Activated CD4-positive, alpha-beta memory T cell treated with anti-CD3 and anti-CD28 coated beads, Interleukin-2, amount 10 ng/mL, durations not matched to agents 7 days and 5 days (primary cell): Measurements from ENCODE around the gene SLC1A5. TPM values are rescaled to one million over a fixed set of nuclear protein-coding genes. Genes with fewer than 3 reads are reported as not detected.

Source experiments
- CTCF ChIA-PET: fragments of 350-600 bp; sonication (Branson Sonifier 250); formaldehyde crosslinking; loops from one replicate; lab custom pipeline; 2021; ENCODE audit warnings: antibody characterized with exemption, inconsistent platforms; lab: Charles Lee
- POLR2A ChIA-PET: fragments of 350-600 bp; sonication (Branson Sonifier 250); formaldehyde crosslinking; loops from one replicate; lab custom pipeline; 2021; ENCODE audit warnings: antibody characterized with exemption; lab: Charles Lee
- DNase-seq: peaks from one replicate; pipeline ENCODE4 v3.0.0-alpha.2; 2020
- H3K27ac Mint-ChIP-seq: one replicate; pipeline ENCODE4 v1.8.0; 2021; ENCODE audit warnings: mild to moderate bottlenecking, mixed read lengths
- H3K27me3 Mint-ChIP-seq: one replicate; pipeline ENCODE4 v1.8.0; 2021; ENCODE audit warnings: mixed read lengths
- H3K36me3 Mint-ChIP-seq: one replicate; pipeline ENCODE4 v1.8.0; 2021; ENCODE audit warnings: low read depth, mixed read lengths
- H3K4me1 Mint-ChIP-seq: one replicate; pipeline ENCODE4 v1.8.0; 2021; ENCODE audit warnings: mixed read lengths
- H3K4me3 Mint-ChIP-seq: one replicate; pipeline ENCODE4 v1.8.0; 2021; ENCODE audit warnings: mild to moderate bottlenecking, mixed read lengths
- H3K9me3 Mint-ChIP-seq: one replicate; pipeline ENCODE4 v1.8.0; 2021; ENCODE audit warnings: mixed read lengths
- total RNA-seq, 2 experiments: library from RNA; stranded (reverse); gene quantifications; one replicate each; pipeline ENCODE4 v1.2.3, GENCODE V29; 2021

The SLC1A5 gene
- total RNA-seq, 2 experiments from 2014 or later, result 200 to 208 TPM

DNA sequence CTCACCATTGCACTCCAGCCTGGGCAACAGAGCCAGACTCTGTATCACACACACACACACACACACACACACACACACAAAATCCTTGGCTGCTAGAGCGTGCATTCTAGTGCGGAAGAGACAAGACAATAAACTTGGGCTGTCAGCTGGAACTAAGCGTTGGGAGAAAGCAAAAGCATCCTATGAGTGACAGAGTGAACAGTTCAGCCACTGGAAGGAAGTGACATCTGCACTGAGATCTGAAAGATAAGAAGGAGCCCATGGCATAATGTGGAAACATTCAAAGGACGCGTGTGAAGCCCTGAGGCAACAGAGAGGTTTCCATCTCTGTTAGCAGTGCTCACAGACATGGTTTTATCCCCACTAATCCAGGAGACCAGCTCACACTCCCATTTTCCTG is 3.5 kb upstream of the SLC1A5 start:
- POLR2A ChIA-PET, result interaction anchor here (0.8 to 1.4 kb wide), 3 partner anchors 13 to 35 kb away, joined by 3 to 4 read pairs (median 3); no protein-coding TSS in a partner anchor
- CTCF ChIA-PET, result interaction anchor here (1.8 kb wide), 1 partner anchor 49 kb away, joined by 6 read pairs; no protein-coding TSS in a partner anchor
- H3K36me3 Mint-ChIP-seq, result peaks cover 9% of the 10 kb centered on the region

DNA sequence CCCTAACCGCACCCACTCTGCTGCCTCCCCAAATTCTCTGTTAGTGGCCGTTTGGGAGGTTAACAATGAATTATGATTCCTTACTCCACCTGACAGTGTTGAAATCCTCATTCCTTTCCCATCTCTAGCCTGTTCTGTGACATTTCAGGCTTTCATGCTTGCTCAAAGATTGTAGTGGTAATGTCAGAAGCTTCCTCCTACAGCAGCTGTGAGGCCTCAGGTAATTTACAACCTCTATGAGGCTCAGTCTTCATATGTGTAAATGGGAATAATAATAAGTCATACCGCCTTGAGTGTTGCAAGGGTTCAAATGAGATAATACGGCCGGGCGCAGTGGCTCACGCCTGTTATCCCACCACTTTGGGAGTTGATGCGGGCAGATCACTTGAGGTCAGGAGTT is 977 bp upstream of the SLC1A5 start:
- Mint-ChIP-seq H3K4me1 (peaks cover 53% of the 10 kb centered on the region), H3K36me3 (peaks cover 34% of the 10 kb centered on the region), H3K9me3 (no peaks in the 10 kb centered on the region), H3K27me3 (peaks cover 4% of the 10 kb centered on the region), H3K27ac (no peak overlapping the region), H3K4me3 (no peak overlapping the region)
- ChIA-PET POLR2A (interaction anchor here (0.7 to 3.8 kb wide), 14 partner anchors 9 to 324 kb away, joined by 3 to 25 read pairs (median 6); partner anchors contain the start of genes AP2S1, CALM3, FKRP and ZC3H4), CTCF (interaction anchor here (0.9 to 2.9 kb wide), 5 partner anchors 23 to 51 kb away, joined by 3 to 15 read pairs (median 7); no protein-coding TSS in a partner anchor)
- DNase-seq, result no peak

More for the DNA sequence above, 3.5 kb upstream of the SLC1A5 start:
- Mint-ChIP-seq H3K4me3 (peak overlapping the region; percentile 3), H3K9me3 (no peaks in the 10 kb centered on the region), H3K27ac (peak overlapping the region; percentile 74), H3K27me3 (peaks cover 9% of the 10 kb centered on the region), H3K4me1 (peaks cover 40% of the 10 kb centered on the region)
- peak; percentile 59 for DNase-seq

DNA sequence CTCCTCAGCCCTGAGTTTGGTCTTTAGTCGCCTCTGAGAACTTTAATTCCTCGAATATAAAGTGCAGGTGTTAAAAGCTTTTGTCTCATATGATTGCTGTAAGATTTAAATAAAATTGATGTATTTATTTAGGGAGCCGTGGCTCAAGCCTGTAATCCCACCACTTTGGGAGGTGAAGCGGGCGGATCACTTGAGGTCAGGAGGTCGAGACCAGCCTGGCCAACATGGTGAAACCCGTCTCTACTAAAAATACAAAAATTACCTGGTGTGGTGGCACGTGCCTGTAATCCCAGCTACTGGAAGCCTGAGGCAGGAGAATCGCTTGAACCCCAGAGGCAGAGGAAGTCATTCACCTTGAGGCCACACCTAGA is 559 bp upstream of the SLC1A5 start:
- H3K9me3 Mint-ChIP-seq, result no peaks in the 10 kb centered on the region
- DNase-seq, result no peak
- H3K4me1 Mint-ChIP-seq, result peaks cover 57% of the 10 kb centered on the region
- peak overlapping the region; percentile 98 for H3K27ac Mint-ChIP-seq
- H3K27me3 Mint-ChIP-seq, result peaks cover 4% of the 10 kb centered on the region
- ChIA-PET CTCF (interaction anchor here (1.7 to 2.9 kb wide), 4 partner anchors 22 to 52 kb away, joined by 7 to 15 read pairs (median 8); no protein-coding TSS in a partner anchor), POLR2A (interaction anchor here (0.6 to 3.8 kb wide), 25 partner anchors 9 to 871 kb away, joined by 3 to 25 read pairs (median 4); partner anchors contain the start of genes AP2S1, CALM3, FKRP and SAE1)
- H3K36me3 Mint-ChIP-seq, result peaks cover 38% of the 10 kb centered on the region
- peak overlapping the region; percentile 98 for H3K4me3 Mint-ChIP-seq

DNA sequence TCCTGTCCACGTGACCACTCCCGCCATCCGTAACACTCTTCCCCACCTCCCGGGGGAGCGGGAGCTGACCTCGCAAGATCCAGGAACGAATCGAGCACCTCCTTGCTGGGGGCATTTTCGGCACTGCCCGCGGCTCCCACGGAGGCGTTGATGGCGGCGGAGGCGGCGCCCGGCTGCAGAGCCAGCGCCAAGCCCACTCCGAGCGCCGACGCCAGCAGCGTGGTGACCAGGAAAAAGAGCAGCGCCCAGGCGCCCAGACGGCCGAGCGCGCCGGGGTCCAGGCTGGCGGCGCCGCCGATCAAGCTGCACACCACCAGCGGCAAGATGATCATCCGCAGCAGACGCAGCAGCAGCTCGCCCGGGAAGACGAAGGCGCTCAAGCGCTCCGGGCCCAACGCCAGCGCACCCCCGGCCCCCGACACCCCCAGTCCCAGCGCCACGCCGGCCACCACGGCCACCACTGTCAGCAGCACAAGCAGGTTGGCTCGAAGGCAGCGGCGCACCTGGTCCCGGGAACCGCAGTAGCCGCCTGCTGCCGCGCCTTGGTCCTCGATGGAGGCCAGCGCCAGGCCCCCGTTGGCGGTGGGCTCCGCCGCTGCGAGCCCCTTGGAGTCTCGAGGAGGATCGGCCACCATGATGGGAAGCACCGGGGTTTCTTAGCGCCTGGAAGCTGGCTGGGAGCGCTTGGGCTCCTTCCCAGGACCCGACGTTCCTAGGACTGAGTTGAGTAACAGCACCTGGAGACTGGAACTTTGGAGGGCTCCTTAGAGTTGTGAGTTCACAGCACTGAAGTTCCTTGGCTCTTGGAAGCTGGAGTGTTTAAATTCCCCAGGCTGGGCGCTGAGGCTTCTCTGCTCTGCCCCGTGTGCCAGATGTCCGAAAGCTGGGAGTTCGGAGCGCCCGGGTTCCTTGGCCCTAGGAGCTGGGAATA is 798 bp downstream of the SLC1A5 start:
- DNase-seq, result peak; percentile 53
- Mint-ChIP-seq H3K36me3 (peaks cover 50% of the 10 kb centered on the region), H3K27me3 (no peaks in the 10 kb centered on the region), H3K4me3 (peak overlapping the region; percentile 98), H3K27ac (peak overlapping the region; percentile 98), H3K4me1 (peaks cover 63% of the 10 kb centered on the region), H3K9me3 (no peaks in the 10 kb centered on the region)
- CTCF ChIA-PET, result interaction anchor here (1.2 to 2.9 kb wide), 5 partner anchors 17 to 53 kb away, joined by 4 to 15 read pairs (median 7); no protein-coding TSS in a partner anchor
- POLR2A ChIA-PET, result interaction anchor here (0.5 to 3.8 kb wide), 31 partner anchors 8 to 1077 kb away, joined by 3 to 25 read pairs (median 4); partner anchors contain the start of genes AP2S1, ARHGAP35, CALM3 and FKRP

DNA sequence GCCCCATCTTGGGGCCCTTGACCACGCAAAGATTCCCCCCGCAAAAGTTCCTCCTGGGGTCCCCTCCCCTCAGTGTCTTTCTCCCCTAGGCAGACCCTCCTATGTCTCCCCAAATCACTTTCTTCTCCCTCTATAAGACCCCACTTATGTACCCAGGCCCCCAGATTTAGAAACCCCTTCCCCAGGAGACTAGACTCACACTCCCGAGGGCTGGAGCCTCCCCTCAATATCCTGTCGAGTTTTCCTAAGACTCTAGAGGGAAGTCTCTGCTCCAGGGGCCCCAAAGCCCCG is 1.4 kb downstream of the SLC1A5 start:
- Mint-ChIP-seq H3K27me3 (no peaks in the 10 kb centered on the region), H3K36me3 (peaks cover 56% of the 10 kb centered on the region), H3K4me3 (peak overlapping the region; percentile 98), H3K27ac (peak overlapping the region; percentile 98), H3K9me3 (no peaks in the 10 kb centered on the region), H3K4me1 (peaks cover 63% of the 10 kb centered on the region)
- CTCF ChIA-PET, result interaction anchor here (1.2 to 2.9 kb wide), 3 partner anchors 18 to 54 kb away, joined by 4 to 15 read pairs (median 4); no protein-coding TSS in a partner anchor
- POLR2A ChIA-PET, result interaction anchor here (0.5 to 3.8 kb wide), 18 partner anchors 11 to 1076 kb away, joined by 3 to 25 read pairs (median 5); partner anchors contain the start of genes AP2S1, ARHGAP35 and CALM3
- no peak for DNase-seq

DNA sequence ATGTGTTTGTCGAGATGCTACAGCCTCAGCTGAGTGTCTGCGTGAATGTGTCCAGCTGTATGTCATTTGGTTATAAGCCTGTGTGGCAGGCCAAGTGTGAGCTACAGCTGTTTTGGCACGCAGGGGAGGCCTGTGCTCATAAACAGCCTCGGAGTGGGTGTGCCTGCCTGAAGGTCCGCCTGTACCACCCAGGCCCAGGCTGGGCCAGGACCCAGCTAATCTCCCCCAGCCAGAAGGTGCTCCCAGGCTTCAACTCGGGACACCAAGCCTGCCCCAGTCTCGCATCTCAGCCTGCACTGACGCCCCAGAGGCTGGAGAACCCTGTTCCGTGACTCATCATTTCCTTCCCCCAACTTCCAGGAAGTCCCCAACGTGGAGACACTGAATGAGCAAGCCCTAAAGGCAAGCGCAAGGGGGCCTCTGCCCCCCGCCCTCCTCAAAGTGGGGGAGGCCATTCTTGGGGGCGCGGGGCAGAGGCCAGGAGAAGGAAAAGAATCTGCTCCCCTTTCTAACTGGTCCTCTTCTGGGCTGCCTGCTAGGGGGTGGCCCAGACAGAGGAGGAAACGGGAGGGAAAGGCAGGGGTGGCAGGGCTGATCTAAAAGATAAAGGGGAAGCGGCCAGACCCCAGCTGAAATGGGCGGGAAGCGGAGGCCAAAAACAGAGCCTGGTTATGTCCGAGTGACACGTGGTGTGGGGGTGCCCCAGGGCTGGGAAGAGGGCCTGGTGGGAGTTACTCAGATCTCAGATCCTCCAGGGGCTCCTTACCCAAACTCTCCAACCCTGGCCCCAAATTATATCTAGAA is 2.0 kb downstream of the SLC1A5 start:
- Mint-ChIP-seq H3K36me3 (peaks cover 61% of the 10 kb centered on the region), H3K27me3 (no peaks in the 10 kb centered on the region), H3K4me1 (peaks cover 63% of the 10 kb centered on the region), H3K9me3 (no peaks in the 10 kb centered on the region), H3K27ac (peak overlapping the region; percentile 98), H3K4me3 (peak overlapping the region; percentile 98)
- POLR2A ChIA-PET, result interaction anchor here (0.8 to 3.8 kb wide), 23 partner anchors 10 to 372 kb away, joined by 3 to 25 read pairs (median 4); partner anchors contain the start of genes AP2S1, ARHGAP35, CALM3 and PRKD2
- DNase-seq, result peak; percentile 89
- CTCF ChIA-PET, result interaction anchor here (0.7 to 1.6 kb wide), 5 partner anchors 18 to 54 kb away, joined by 3 to 4 read pairs (median 4); no protein-coding TSS in a partner anchor

DNA sequence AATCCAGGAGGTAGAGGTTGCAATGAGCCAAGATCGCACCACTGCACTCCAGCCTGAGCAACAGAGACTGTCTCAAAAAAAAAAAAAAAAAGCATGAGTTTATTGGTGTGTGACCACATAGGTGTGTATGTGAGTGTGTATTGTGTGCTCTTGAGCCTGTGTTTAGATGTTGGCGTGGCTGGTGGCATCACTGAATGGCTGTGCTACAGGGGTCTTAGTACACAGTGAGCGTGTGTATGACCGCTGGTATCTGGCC is 2.5 kb downstream of the SLC1A5 start:
- CTCF ChIA-PET, result interaction anchor here (0.7 to 3.7 kb wide), 9 partner anchors 16 to 346 kb away, joined by 3 to 29 read pairs (median 4); no protein-coding TSS in a partner anchor
- no peaks in the 10 kb centered on the region for H3K27me3 Mint-ChIP-seq
- POLR2A ChIA-PET, result interaction anchor here (0.7 to 3.8 kb wide), 18 partner anchors 10 to 373 kb away, joined by 3 to 21 read pairs (median 4); partner anchors contain the start of genes PRKD2 and ZC3H4
- H3K27ac Mint-ChIP-seq, result peak overlapping the region; percentile 98
- H3K36me3 Mint-ChIP-seq, result peaks cover 64% of the 10 kb centered on the region
- no peaks in the 10 kb centered on the region for H3K9me3 Mint-ChIP-seq
- peaks cover 58% of the 10 kb centered on the region for H3K4me1 Mint-ChIP-seq
- peak overlapping the region; percentile 98 for H3K4me3 Mint-ChIP-seq
- no peak for DNase-seq

DNA sequence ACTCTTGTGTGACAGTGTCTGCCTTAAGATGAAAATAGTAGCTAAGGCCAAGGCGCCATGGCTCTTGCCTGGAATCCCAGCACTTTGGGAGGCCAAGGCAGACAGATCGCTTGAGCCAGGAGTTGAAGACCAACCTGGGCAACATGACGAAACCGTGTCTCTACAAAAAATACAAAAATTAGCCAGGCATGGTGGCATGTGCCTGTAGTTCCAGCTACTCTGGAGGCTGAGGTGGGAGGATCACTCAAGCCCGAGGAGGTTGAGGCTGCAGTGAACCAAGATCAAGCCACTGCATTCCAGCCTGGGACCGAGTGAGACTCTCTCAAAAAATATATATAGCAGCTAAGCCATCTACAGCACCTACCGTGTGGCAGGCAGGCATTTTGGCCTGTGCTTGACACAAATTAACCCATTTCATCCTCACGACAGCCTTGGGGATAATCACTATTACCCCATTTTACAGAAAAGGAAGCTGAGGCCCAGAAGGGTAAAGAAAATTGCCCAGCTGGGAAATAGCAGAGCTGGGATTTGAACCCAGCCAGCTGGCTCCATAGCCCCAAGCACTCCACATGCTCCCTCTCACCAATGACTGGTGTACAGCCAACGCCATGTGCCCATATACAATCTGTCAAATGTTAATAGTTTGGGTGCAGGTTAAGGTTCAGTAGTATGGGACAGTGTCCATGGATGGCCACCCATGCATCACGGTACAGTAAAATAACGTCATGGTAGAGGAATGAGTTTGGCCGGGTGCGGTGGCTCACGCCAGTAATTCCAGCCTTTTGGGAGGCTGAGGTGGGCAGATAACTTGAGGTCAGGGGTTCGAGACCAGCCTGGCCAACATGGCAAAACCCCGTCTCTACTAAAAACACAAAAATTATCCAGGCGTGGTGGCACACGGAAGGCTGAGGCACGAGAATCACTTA is 3.1 kb downstream of the SLC1A5 start:
- peaks cover 65% of the 10 kb centered on the region for H3K36me3 Mint-ChIP-seq
- no peak for DNase-seq
- POLR2A ChIA-PET, result interaction anchor here (0.6 to 3.8 kb wide), 27 partner anchors 8 to 459 kb away, joined by 3 to 21 read pairs (median 4); partner anchors contain the start of genes AP2S1, CALM3, PRKD2 and ZC3H4

DNA sequence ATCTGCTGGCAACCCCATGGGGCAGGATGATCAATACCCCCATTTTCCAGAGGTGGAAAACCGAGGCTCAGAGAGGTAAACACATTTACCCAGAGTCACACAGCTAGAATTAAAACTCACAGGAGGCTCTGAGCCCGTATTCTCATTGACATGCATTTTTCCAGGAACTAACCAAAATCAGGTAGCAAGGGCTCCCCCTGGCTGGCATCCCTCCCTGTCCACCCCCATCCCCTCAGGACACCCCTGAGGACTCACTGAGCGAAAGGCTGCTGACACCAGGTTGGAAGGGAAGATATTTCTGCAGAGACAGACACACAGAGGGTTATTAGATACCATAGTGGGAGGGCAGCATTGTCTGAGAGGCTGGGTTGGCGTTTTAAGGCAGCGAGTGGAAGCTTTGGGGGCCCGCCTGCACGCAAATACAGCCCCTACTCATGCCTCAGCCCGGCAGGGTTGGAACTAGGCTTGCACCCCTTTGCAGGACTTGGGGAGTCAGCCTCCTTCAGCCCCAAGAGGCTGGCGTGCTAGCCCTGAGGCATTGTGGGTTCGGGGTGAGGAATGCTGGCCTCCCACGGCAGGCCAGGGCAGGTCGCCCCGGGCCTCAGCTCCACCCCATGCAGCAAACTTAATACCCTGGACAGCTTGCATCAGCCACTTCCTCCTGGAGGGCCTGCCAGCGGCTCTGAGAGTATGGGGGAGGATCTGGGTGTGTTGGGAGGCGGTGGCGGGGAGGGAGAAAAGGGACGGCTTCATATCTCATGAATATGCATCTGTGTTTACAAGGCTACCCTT is 3.9 kb downstream of the SLC1A5 start:
- POLR2A ChIA-PET, result interaction anchor here (0.6 to 3.4 kb wide), 17 partner anchors 8 to 460 kb away, joined by 3 to 21 read pairs (median 6); partner anchors contain the start of genes AP2S1, CALM3 and ZC3H4
- Mint-ChIP-seq H3K4me3 (peak overlapping the region; percentile 98), H3K36me3 (peaks cover 69% of the 10 kb centered on the region), H3K27me3 (no peaks in the 10 kb centered on the region), H3K27ac (peak overlapping the region; percentile 98), H3K4me1 (peaks cover 57% of the 10 kb centered on the region), H3K9me3 (no peaks in the 10 kb centered on the region)
- DNase-seq, result peak; percentile 88
- CTCF ChIA-PET, result interaction anchor here (0.8 to 3.7 kb wide), 16 partner anchors 8 to 460 kb away, joined by 3 to 29 read pairs (median 5); no protein-coding TSS in a partner anchor

More for the DNA sequence above, 3.1 kb downstream of the SLC1A5 start:
- Mint-ChIP-seq H3K27me3 (no peaks in the 10 kb centered on the region), H3K4me3 (peak overlapping the region; percentile 98), H3K4me1 (peaks cover 58% of the 10 kb centered on the region), H3K9me3 (no peaks in the 10 kb centered on the region), H3K27ac (peak overlapping the region; percentile 98)
- CTCF ChIA-PET, result interaction anchor here (0.8 to 3.7 kb wide), 17 partner anchors 9 to 459 kb away, joined by 3 to 29 read pairs (median 5); no protein-coding TSS in a partner anchor

DNA sequence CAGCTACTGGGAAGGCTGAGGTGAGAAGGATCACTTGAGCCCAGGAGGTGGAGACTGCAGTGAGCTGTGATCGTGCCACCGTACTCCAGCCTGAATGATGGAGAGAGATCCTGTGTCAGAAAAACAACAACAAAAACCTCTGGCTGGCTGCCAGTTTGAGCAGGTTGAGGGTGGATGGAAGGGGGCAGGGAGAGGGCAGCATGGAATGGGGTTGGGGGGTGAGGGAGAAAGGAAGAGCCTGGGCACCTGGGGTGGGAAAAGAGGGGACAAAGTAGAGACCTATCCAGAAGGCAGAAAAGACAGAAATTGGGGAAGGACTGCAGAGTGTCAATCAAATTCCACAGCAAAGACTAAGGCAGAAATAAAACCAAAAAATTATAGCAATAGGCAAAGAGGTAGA is 4.7 kb downstream of the SLC1A5 start:
- peaks cover 75% of the 10 kb centered on the region for H3K36me3 Mint-ChIP-seq
- peaks cover 54% of the 10 kb centered on the region for H3K4me1 Mint-ChIP-seq
- peak overlapping the region; percentile 98 for H3K27ac Mint-ChIP-seq
- no peak for DNase-seq
- no peaks in the 10 kb centered on the region for H3K9me3 Mint-ChIP-seq
- ChIA-PET POLR2A (interaction anchor here (1.4 to 3.4 kb wide), 7 partner anchors 10 to 330 kb away, joined by 4 to 21 read pairs (median 10); partner anchors contain the start of genes AP2S1, CALM3 and ZC3H4), CTCF (interaction anchor here (1.3 to 3.7 kb wide), 8 partner anchors 11 to 461 kb away, joined by 4 to 29 read pairs (median 6); no protein-coding TSS in a partner anchor)
- H3K4me3 Mint-ChIP-seq, result peak overlapping the region; percentile 98
- H3K27me3 Mint-ChIP-seq, result no peaks in the 10 kb centered on the region
